Measurements from ENCODE around the gene MYO5C. TPM values are rescaled to one million over a fixed set of nuclear protein-coding genes. Genes with fewer than 3 reads are reported as not detected.
A peak's percentile ranks its signal among the peaks of the same experiment; 100 is the strongest.

The MYO5C gene
- total and polyA plus RNA-seq, 2 of the 4 experiments (the other 2 are of a cell fraction) = under 0.01 to 0.03 TPM

- no peak overlapping the region for H2BK15ac ChIP-seq (ENCODE audit: low read depth, low read length)
- peak overlapping the region; percentile 80; the same call in 1 of the 2 replicates for H3K4me2 ChIP-seq (ENCODE audit: low read depth, low read length)
- no peak overlapping the region for H2AK5ac ChIP-seq (ENCODE audit: low read depth, low read length)
- no peak overlapping the region for H3K14ac ChIP-seq (replicated peaks; ENCODE audit: low read depth, low read length)
- WGBS, 2 experiments (ENCODE audit: extremely low coverage in 2 of 2, insufficient read length in 1 of 2) = no CpG with 5 or more reads among the region's 5 CpGs
- no peak overlapping the region for H4K5ac ChIP-seq (ENCODE audit: low read depth, low read length)
- H3K9me3 ChIP-seq (ENCODE audit: control insufficient read depth, insufficient read depth, low read length) = no peaks in the 10 kb centered on the region
- no peak overlapping the region for H4K8ac ChIP-seq (ENCODE audit: low read depth in 2 of 2, low read length in 2 of 2)
- dilution Hi-C loops (cut with HindIII; ENCODE audit: low sequenced_read_pairs, unreplicated experiment) = no loop called here
- ATAC-seq (ENCODE audit: low read depth) (no peak), DNase-seq (no peak)
- H3K9ac ChIP-seq (ENCODE audit: low read depth, low read length) = no peak overlapping the region
- H3K18ac ChIP-seq (ENCODE audit: low read depth, low read length) = no peak overlapping the region
- H3K4ac ChIP-seq (ENCODE audit: low read depth, low read length) = no peak overlapping the region
- H3K36me3 ChIP-seq (ENCODE audit: control insufficient read depth, insufficient read depth, low read length) = no peaks in the 10 kb centered on the region
- no peak overlapping the region for H2BK5ac ChIP-seq (ENCODE audit: low read depth, low read length, poor library complexity, severe bottlenecking)
- H3K9me1 ChIP-seq (ENCODE audit: insufficient read depth, low read length) = no peaks in the 10 kb centered on the region
- no peaks in the 10 kb centered on the region for H3K79me1 ChIP-seq (ENCODE audit: low read depth in 1 of 2, low read length in 2 of 2)
- POLR2A ChIA-PET (ENCODE audit: unreplicated experiment) = no interaction called here
- no peak overlapping the region for H2AK9ac ChIP-seq (replicated peaks; ENCODE audit: low read depth, low read length, poor library complexity)
- H4K91ac ChIP-seq (ENCODE audit: insufficient read depth, low read depth, low read length) = no peak overlapping the region
- no peaks in the 10 kb centered on the region for H4K20me1 ChIP-seq (ENCODE audit: insufficient read depth, low read length)
- intact Hi-C loops (cut with micrococcal nuclease) = loop anchor here (10.0 kb wide), 1 partner anchor 437 kb away; no protein-coding TSS in a partner anchor
- in situ Hi-C loops (cut with MboI; ENCODE audit: low sequenced_read_pairs) = no loop called here
- no peak overlapping the region for H3K56ac ChIP-seq (ENCODE audit: extremely low read depth, insufficient read depth, low read length)
- TF ChIP-seq BHLHE40 (IDR thresholded peaks at IDR 0.05; ENCODE audit: low read depth, low read length) (no peak), CEBPB (IDR thresholded peaks at IDR 0.05; ENCODE audit: low read depth, low read length) (no peak), MAZ (IDR thresholded peaks at IDR 0.05; ENCODE audit: borderline replicate concordance, low read depth, low read length) (no peak), NFE2L2 (IDR thresholded peaks at IDR 0.05; ENCODE audit: low read depth, low read length) (no peak), CTCF (conservative IDR thresholded peaks at IDR 0.05; ENCODE audit: low read depth, low read length) (no peak), FOS (IDR thresholded peaks at IDR 0.05; ENCODE audit: low read depth, low read length) (no peak), CHD1 (IDR thresholded peaks at IDR 0.05; ENCODE audit: low read depth, low read length) (no peak), POLR2A (IDR thresholded peaks at IDR 0.05; ENCODE audit: low read depth, low read length) (no peak)
- H3K23ac ChIP-seq (ENCODE audit: low read depth, low read length) = no peak overlapping the region
- H3K27me3 ChIP-seq (ENCODE audit: control insufficient read depth, insufficient read depth, low read length) = peaks cover 26% of the 10 kb centered on the region
- no peak overlapping the region for H3K4me3 ChIP-seq (ENCODE audit: insufficient read depth, low read depth, low read length)
- H2AFZ ChIP-seq (replicated peaks; ENCODE audit: low read length, poor library complexity) = no peak overlapping the region
- no TSS peak for BruUV-seq (replicated peaks)
- no peak overlapping the region for H2BK20ac ChIP-seq (ENCODE audit: low read depth, low read length)
- H3K27ac ChIP-seq (ENCODE audit: insufficient read depth, low read length) = no peak overlapping the region
- H2BK120ac ChIP-seq (ENCODE audit: low read depth, low read length) = no peak overlapping the region
- H3K4me1 ChIP-seq (ENCODE audit: control insufficient read depth, insufficient read depth, low read length) = peaks cover 1% of the 10 kb centered on the region; the same call in 1 of the 2 replicates
- CTCF ChIA-PET = no interaction called here
These were observed 73.9 kb downstream of the MYO5C start for GRCh38 chr15:52221730-52222129.
